HEK293 (cell line): ENCODE measurements around the gene SLC7A6.

Experiments used
- CTCF ChIA-PET: fragments of 350-600 bp; formaldehyde crosslinking; extraction: SDS; loops from one replicate; lab custom pipeline; 2021; ENCODE audit warnings: antibody characterized with exemption; lab: Yijun Ruan, JAX
- POLR2A ChIA-PET: fragments of 300-600 bp; formaldehyde crosslinking; extraction: SDS; loops from one replicate; lab custom pipeline; 2020; ENCODE audit warnings: antibody characterized with exemption, inconsistent platforms; lab: Yijun Ruan, JAX
- H3K27ac ChIP-seq: fragments of 200-500 bp; sonication (Bioruptor generic); 2 replicates; pipeline ENCODE4 v1.5.1; 2014; ENCODE audit warnings: low read depth, low read length, control low read depth, inconsistent platforms; ENCODE audit errors: extremely low read depth
- H3K36me3 ChIP-seq, 2 experiments: fragments of 200-500 bp in 1 of 2; sonication (Bioruptor generic) in 1 of 2; 1 replicate in 1 of 2; 2 replicates in 1 of 2; pipeline ENCODE4 v1.5.1; 2014 to 2017; ENCODE audit warnings: inconsistent platforms in 2 of 2, low read length in 2 of 2; ENCODE audit not compliant: control insufficient read depth in 2 of 2, insufficient read depth in 1 of 2
- H3K4me1 ChIP-seq: fragments of 200-500 bp; sonication (Bioruptor generic); 2 replicates; pipeline ENCODE4 v1.5.1; 2014; ENCODE audit warnings: mild to moderate bottlenecking, low read length, inconsistent platforms; ENCODE audit not compliant: control insufficient read depth, insufficient read depth
- H3K4me3 ChIP-seq: 2 replicates; pipeline ENCODE4 v1.5.1; 2011; ENCODE audit warnings: low read depth, mild to moderate bottlenecking, control low read depth, low read length, moderate library complexity
- H3K9me3 ChIP-seq: fragments of 200-500 bp; sonication (Bioruptor generic); 2 replicates; pipeline ENCODE4 v1.5.1; 2014; ENCODE audit warnings: low read depth, low read length, inconsistent platforms; ENCODE audit not compliant: control insufficient read depth, insufficient read depth
- BCL11A ChIP-seq: fragments of 450-650 bp; formaldehyde crosslinking; IDR thresholded peaks from 2 replicates; pipeline ENCODE4 v1.5.1; 2016; ENCODE audit warnings: low read depth, missing biosample characterization, missing genetic modification characterization
- IKZF3 ChIP-seq: fragments of 450-650 bp; IDR thresholded peaks from 2 replicates; pipeline ENCODE4 v1.5.0; 2018; ENCODE audit warnings: missing biosample characterization, mild to moderate bottlenecking, missing genetic modification characterization, moderate library complexity
- INSM2 ChIP-seq: fragments of 450-650 bp; formaldehyde crosslinking; IDR thresholded peaks from 2 replicates; pipeline ENCODE4 v1.5.1; 2016; ENCODE audit warnings: missing biosample characterization, missing genetic modification characterization
- KLF17 ChIP-seq: fragments of 450-650 bp; formaldehyde crosslinking; IDR thresholded peaks from 2 replicates; pipeline ENCODE4 v1.5.1; 2016; ENCODE audit warnings: missing biosample characterization, missing genetic modification characterization
- PRDM10 ChIP-seq: fragments of 450-650 bp; formaldehyde crosslinking; IDR thresholded peaks from 2 replicates; pipeline ENCODE4 v1.5.1; 2016; ENCODE audit warnings: missing biosample characterization, missing genetic modification characterization
- YY2 ChIP-seq: fragments of 450-650 bp; formaldehyde crosslinking; IDR thresholded peaks from 2 replicates; pipeline ENCODE4 v1.5.1; 2016; ENCODE audit warnings: missing biosample characterization, missing genetic modification characterization
- ZBTB17 ChIP-seq: fragments of 450-650 bp; formaldehyde crosslinking; IDR thresholded peaks from 2 replicates; pipeline ENCODE4 v1.5.1; 2016; ENCODE audit warnings: missing biosample characterization, missing genetic modification characterization
- ZNF121 ChIP-seq: fragments of 450-650 bp; formaldehyde crosslinking; IDR thresholded peaks from 2 replicates; pipeline ENCODE4 v1.5.1; 2016; ENCODE audit warnings: missing biosample characterization, missing genetic modification characterization
- ZNF239 ChIP-seq: fragments of 450-650 bp; formaldehyde crosslinking; IDR thresholded peaks from 2 replicates; pipeline ENCODE4 v1.5.1; 2016; ENCODE audit warnings: missing biosample characterization, missing genetic modification characterization
- ZNF404 ChIP-seq: fragments of 450-650 bp; formaldehyde crosslinking; IDR thresholded peaks from 2 replicates; pipeline ENCODE4 v1.5.1; 2017; ENCODE audit warnings: missing biosample characterization, missing genetic modification characterization
- ZNF423 ChIP-seq: fragments of 450-650 bp; formaldehyde crosslinking; IDR thresholded peaks from 2 replicates; pipeline ENCODE4 v1.5.1; 2016; ENCODE audit warnings: missing biosample characterization, missing genetic modification characterization
- ZNF514 ChIP-seq: fragments of 450-650 bp; formaldehyde crosslinking; IDR thresholded peaks from 2 replicates; pipeline ENCODE4 v1.5.1; 2016; ENCODE audit warnings: missing biosample characterization, missing genetic modification characterization
- ZNF692 ChIP-seq: fragments of 450-650 bp; formaldehyde crosslinking; IDR thresholded peaks from 2 replicates; pipeline ENCODE4 v1.5.1; 2016; ENCODE audit warnings: missing biosample characterization, missing genetic modification characterization
- ZNF830 ChIP-seq: fragments of 450-650 bp; IDR thresholded peaks from 2 replicates; pipeline ENCODE4 v1.5.0; 2018; ENCODE audit warnings: missing biosample characterization, missing genetic modification characterization, low read depth, mild to moderate bottlenecking, moderate library complexity

Gene SLC7A6

GRCh38 chr16:68242926-68243858, 21.1 kb upstream of the SLC7A6 start:
- CTCF ChIA-PET = interaction anchor here (0.6 kb wide), 2 partner anchors 86 to 110 kb away, joined by 3 read pairs; no protein-coding TSS in a partner anchor
- Histone ChIP-seq H3K27ac (no peak overlapping the region), H3K9me3 (no peaks in the 10 kb centered on the region), H3K4me1 (0 out of 2 replicates have a peak, but pooled peaks cover 2% of the 10 kb centered on the region), H3K36me3 (no peaks in the 10 kb centered on the region), H3K4me3 (no peak overlapping the region)
- POLR2A ChIA-PET = interaction anchor here (0.6 to 0.7 kb wide), 2 partner anchors 20 to 710 kb away, joined by 3 to 6 read pairs; no protein-coding TSS in a partner anchor
- peak; percentile 59; the same call in 1 of the 2 replicates for TF ChIP-seq PRDM10
- TF ChIP-seq ZNF423 = no peak
- TF ChIP-seq INSM2 (tag by site-specific recombination) = no peak
- no peak for TF ChIP-seq ZNF692
- TF ChIP-seq ZNF121 = peak; percentile 77

- Histone ChIP-seq H3K4me3 (peak overlapping the region; percentile 84), H3K36me3 (peaks cover 0 to 8% of the 10 kb centered on the region in 2 experiments; a peak in 2 of 3 replicates), H3K4me1 (0 out of 2 replicates have a peak, but pooled peaks cover 2% of the 10 kb centered on the region), H3K9me3 (no peaks in the 10 kb centered on the region), H3K27ac (peak overlapping the region; percentile 29; the same call in 1 of the 2 replicates)
- TF ChIP-seq BCL11A (tag by site-specific recombination) (no peak), IKZF3 (tag by site-specific recombination) (no peak), ZBTB17 (tag by site-specific recombination) (no peak), ZNF404 (tag by site-specific recombination) (no peak), ZNF830 (no peak), YY2 (tag by site-specific recombination) (no peak), KLF17 (tag by site-specific recombination) (no peak), ZNF239 (tag by site-specific recombination) (no peak), ZNF514 (tag by site-specific recombination) (no peak)
- POLR2A ChIA-PET = interaction anchor here (0.7 to 1.8 kb wide), 8 partner anchors 8 to 278 kb away, joined by 3 to 7 read pairs (median 6); partner anchors contain the start of genes ESRP2, NFATC3, PRMT7 and SLC7A6
- CTCF ChIA-PET = interaction anchor here (1.1 to 3.6 kb wide), 4 partner anchors 17 to 84 kb away, joined by 4 to 14 read pairs (median 8); partner anchors contain the start of gene SLC7A6
These were observed 19.8 kb upstream of the SLC7A6 start for GRCh38 chr16:68244481-68244902.
